H4 (cell line): ENCODE data around the gene TRIM50. TPM values are rescaled to one million over a fixed set of nuclear protein-coding genes. Genes with fewer than 3 reads are reported as not detected.
A peak's percentile ranks its signal among the peaks of the same experiment; 100 is the strongest.
"Not testable (repeated sequence)": the region's sequence is repeated elsewhere in the genome, so short reads cannot be mapped to it uniquely, and the experiment has no call there.

Experiments used
- DNase-seq: peaks from one replicate; pipeline ENCODE4 v3.0.0-alpha.2; 2015; ENCODE audit warnings: low spot score
- total RNA-seq: library from RNA; depleted of rRNA; stranded (reverse); fragments of >200 nt; shearing (Covaris generic); gene quantifications from 2 replicates; pipeline ENCODE4 v1.2.3, GENCODE V29; 2014

Gene TRIM50
- total RNA-seq, 1 experiment from 2014 or later, result not detected

DNA sequence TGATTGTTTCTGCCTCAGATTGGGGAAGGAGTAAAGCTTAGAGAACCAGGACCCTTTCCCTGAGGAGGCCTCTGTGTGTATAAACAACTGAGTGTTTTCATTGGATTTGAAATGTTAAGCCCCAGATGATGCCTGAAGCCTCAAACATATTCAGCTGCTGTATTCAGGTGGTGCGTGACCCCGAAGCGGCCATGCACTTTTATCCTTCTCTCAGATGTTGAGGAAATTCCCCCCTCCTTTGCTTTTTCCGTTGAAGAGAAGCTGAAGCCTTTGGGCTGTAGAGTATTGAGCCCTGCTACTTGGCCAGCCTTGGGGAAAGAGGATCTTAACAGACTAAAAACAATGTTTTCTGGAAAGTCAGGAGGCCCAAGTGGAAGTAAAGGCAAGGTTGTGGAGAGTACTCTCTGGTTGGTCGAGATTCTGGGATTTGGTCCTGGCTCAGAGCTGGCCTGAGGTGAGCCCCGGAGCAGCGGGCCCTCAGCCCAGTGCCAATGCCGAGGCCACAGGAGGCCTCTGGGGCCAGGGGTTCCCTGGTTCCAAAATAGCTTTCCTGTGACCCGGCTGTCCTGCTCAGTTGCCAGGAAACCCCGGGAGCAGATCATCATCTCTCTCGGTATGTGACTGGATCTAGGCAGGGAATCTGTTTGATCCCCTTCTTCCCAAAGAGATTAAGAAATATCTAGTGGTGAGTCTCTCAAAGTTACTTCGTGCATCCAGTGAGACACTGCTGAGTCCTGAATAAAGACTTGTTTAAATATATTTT lies 22.6 kb upstream of the TRIM50 start:
- DNase-seq, result no peak

GRCh38 chr7:73349763-73350162 lies 21.9 kb upstream of the TRIM50 start:
- DNase-seq, result no peak

DNA sequence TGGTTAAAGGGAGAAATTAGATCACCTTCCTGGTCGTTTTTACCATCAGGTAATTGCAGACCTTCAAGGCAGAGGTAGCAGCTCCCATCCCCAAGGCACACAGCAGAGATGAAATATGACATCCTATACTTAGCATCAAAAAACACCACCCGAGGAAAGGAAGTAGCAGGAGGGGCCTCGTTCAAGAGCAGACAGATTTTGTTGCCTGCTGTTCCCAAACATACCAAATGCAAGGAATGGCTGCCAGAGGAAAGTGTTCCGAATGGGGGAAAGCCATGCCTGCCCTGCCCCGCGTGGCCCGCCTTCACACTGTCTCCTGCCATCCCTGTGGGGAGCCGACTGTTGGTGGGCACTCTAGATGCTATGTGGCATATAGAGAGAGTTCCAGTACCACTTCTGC lies 18.1 kb upstream of the TRIM50 start:
- no peak for DNase-seq

DNA sequence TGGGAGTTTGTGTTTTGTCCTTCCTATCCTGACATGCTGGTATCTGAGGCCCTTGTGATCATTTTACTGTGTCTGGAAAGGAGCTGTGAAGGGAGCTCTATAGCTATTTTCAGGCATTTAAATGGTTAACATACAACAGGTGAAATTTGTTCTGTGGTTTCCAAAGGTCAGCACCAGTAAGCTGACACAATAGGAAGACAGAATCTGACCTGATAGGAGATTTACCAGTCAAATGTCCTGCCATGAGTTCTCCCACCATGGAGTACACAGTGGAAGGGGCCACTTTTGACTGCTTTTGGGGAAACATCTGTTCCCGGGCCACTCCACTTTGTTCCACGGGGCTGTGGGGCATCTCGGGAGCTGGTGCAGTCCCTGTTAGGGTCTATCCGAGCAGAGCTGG lies 17.7 kb upstream of the TRIM50 start:
- no peak for DNase-seq

DNA sequence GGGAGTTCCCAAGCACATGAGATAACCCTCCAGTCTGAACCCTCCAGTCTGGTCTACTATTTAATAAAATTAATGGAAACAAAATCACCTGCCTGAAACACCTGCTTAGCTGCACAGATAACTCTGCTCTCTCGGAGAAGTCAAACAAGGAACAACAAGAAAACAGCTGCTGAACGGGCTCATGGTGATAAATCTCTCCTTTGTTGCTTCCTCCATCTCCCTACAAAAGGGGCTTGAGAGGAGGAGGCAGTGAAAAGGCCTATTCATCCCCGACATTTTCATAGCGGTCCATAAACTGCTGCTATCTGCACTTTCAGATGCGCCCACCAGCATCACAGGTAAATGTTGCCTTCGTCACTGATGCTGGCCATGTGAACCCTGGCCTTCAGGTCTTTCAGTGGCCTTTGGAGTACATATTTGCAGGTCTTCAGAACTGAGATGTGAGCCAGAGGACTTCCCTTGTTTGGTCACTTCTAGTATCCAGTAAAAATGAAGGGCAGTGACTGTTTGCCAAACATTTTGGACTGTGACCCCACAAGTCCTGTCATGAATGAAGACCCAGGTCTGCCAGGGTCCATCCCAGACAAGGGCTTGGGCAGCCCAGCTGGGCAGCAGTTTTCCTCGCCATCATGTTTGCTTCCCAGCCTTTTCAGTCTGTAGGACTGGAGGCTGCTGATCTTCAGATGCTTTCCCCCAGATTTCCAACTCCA lies 15.9 kb upstream of the TRIM50 start:
- DNase-seq, result no peak

- DNase-seq, result peak; percentile 80
Measured at GRCh38 chr7:73342645-73343044, 14.8 kb upstream of the TRIM50 start.

DNA sequence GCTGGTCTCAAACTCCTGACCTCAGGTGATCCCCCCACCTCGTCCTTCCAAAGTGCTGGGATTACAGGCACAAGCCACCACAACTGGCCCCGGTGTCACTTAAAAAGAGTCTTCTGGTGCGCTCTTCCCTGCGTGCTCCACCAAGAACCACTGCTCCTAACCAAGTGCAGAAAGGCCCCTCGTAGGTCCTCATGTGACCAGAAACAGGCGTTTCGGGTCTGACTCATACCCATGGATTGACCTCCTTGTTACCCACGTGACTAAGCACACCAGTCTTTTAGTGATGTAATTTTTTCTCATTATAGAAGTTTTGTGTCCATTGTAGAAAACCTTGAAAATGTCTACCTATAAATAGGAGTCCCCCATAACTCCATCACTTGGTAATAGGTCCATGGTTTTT lies 14.0 kb upstream of the TRIM50 start:
- DNase-seq, result peak; percentile 88

GRCh38 chr7:73340514-73340913 lies 12.6 kb upstream of the TRIM50 start:
- DNase-seq, result no peak

DNA sequence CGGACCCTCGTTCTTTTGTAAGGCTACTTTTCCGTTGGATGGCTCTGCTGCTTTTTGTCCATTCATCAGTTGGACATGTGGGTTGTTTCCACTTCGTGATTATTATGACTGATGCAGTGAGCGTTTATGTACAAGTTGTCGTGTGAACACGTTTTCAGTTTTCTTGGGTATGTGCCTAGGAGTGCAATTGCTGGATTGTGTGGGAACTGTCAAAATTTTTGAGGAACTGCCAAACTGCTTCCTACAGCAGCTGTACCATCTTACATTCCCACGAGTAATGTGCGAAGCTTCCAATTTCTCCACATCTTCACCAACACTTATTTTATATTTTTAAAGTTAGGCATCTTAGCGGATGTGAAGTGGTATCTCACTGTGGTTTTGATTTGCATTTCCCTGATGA lies 10.4 kb upstream of the TRIM50 start:
- no peak for DNase-seq

GRCh38 chr7:73332447-73332846 lies 4.6 kb upstream of the TRIM50 start:
- no peak for DNase-seq

GRCh38 chr7:73330772-73331171 lies 2.9 kb upstream of the TRIM50 start:
- no peak for DNase-seq

DNA sequence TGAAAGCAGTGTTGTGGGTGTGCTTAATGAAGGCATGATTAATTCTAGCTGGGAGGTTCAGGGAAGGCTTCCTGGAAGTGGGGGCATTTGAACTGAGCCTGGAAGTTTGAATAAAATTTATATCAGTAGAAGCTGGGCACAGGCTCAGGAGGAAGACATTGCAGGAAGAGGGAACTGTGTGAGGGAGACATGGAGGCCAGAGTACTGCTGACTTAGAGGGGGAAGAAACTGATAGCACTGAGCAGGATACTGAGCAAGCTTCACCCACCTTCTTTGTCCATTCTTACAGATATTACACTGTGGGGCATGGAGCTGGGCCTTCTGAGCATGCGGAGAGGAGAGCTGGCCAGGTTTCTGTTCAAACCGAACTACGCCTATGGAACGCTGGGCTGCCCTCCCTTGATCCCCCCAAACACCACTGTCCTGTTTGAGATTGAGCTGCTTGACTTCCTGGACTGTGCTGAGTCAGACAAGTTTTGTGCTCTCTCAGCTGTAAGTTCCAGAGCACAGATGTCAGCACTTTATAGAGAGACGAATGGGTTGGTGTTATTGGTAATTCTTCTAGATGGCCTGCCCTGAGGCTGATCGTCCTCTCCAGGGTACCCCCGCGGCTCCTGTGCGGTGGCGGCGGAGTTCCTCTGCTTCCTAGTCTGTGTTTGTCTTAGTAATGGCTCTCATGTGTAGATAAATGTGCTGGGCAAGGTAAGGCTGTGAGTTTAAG lies 2.1 kb upstream of the TRIM50 start:
- DNase-seq, result no peak

- no peak for DNase-seq
Measured at GRCh38 chr7:73328696-73329095, 814 bp upstream of the TRIM50 start.

GRCh38 chr7:73327449-73327848 lies 433 bp downstream of the TRIM50 start:
- DNase-seq, result not testable (repeated sequence)

GRCh38 chr7:73325424-73325823 lies 2.5 kb downstream of the TRIM50 start:
- not testable (repeated sequence) for DNase-seq

- DNase-seq, result peak; percentile 45
Measured at GRCh38 chr7:73324081-73324845, 3.6 kb downstream of the TRIM50 start.

DNA sequence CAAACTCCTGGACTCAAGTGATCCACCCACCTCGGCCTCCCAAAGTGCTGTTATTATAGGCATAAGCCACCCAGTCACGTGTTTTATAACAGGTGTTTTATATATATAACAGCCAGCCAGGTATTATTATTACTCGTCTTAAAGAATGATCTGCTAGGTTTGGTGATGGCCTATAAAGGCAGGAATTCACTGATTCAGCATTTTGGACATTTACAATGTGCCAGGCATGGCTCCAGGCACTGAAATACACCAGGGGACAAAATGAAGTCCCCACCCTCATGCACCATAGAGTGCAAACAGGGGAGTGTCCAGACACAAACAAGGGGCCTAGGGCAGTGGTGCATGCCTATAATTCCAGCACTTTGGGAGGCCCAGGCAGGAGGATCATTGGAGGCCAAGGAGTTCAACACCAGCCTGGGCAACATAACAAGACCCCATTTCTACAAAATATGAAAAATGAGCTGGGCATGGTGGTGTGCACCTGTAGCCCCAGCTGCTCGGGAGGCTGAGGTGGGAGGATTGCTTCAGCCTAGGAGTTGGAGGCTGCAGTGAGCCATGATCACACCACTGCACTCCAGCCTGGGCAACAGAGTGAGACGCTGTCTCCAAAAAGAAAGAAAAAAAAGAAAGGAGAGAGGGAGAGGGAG lies 4.3 kb downstream of the TRIM50 start:
- DNase-seq, result not testable (repeated sequence)

GRCh38 chr7:73320009-73320408 lies 7.9 kb downstream of the TRIM50 start:
- DNase-seq, result not testable (repeated sequence)

DNA sequence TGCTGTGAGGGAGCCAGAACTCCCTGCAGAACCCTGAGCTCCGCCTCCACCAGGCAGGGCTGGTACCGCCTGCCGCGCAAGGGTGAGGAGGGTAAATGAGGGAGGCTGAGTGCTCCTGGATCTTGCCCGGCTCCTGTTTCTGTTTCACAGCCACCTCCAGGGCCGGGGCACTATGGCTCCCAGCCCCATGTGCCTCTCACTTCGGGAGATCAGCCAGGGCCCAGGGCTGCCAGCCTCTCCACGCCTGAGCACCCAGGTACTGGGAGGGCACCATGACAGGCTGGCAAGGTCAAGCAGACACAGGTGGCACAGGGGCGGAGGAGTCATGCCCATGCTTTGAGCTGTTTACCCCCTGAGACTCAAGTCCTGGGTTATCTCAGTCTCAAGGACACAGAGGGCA lies 8.3 kb downstream of the TRIM50 start:
- not testable (repeated sequence) for DNase-seq

DNA sequence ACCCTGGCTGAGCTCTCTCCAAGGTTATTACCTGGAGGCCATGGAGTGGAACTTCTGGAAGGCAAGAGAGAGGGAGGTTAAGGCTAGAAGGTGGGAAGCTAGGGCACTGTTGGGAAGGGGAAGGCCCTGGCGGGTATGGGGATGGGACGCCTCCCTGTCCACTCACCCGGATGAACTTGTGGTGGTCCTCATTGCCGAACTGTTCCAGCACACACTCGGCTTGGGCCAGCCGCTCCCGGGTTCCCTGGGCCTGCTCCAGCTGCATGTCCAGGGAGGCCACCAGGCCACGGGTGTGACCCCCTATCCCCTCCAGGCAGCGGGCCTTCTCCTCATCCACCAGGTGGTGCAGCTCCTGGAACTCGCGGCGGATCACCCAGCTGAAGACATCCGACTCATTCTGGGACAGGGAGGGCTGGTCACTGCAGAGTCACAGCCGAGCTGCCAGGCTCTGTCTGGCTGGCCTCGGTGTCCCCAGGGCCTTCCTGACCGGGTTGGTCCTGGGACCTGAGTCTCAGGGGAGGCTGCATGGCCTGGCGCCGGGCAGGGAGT lies 9.2 kb downstream of the TRIM50 start:
- DNase-seq, result not testable (repeated sequence)

DNA sequence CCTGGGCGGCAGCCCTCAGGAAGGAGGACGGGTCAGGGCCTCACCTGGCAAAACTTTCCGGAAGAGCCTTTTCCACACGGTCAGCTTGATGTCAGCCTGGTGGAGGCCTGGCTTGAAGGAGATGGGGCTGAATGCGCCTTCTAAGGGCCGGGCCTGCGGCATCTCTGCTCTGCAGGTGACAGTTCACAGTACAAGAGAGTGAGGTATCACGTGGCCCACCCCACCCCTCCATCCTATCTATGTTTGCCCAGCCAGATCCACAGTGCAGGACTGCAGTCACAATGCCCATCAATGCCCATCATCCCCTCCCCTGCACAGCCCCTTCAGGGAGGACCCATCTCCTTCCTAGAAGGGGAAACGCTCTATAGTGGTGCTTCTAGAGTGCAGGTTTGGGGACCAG lies 11.4 kb downstream of the TRIM50 start:
- DNase-seq, result no peak
